ENCODE data around the gene SLC11A1.

The SLC11A1 gene

GRCh38 chr2:218360453-218360852 lies 21.6 kb upstream of the SLC11A1 start:
- no peak for DNase-seq
- Histone ChIP-seq H3K27ac (no peak overlapping the region), H3K36me3 (no peaks in the 10 kb centered on the region), H3K27me3 (ENCODE audit: insufficient read depth, low read depth, severe bottlenecking) (no peaks in the 10 kb centered on the region), H3K9me3 (ENCODE audit: severe bottlenecking) (no peaks in the 10 kb centered on the region), H3K4me3 (ENCODE audit: low read depth, low read length) (no peak overlapping the region)
- TF ChIP-seq CTCF (IDR thresholded peaks at IDR 0.05; ENCODE audit: low read depth, low read length): no peak

GRCh38 chr2:218362606-218363005 lies 19.5 kb upstream of the SLC11A1 start:
- no peak for TF ChIP-seq CTCF (IDR thresholded peaks at IDR 0.05; ENCODE audit: low read depth, low read length)
- Histone ChIP-seq H3K27ac (no peak overlapping the region), H3K9me3 (ENCODE audit: severe bottlenecking) (peaks cover 3% of the 10 kb centered on the region), H3K27me3 (ENCODE audit: insufficient read depth, low read depth, severe bottlenecking) (no peaks in the 10 kb centered on the region), H3K36me3 (no peaks in the 10 kb centered on the region), H3K4me3 (ENCODE audit: low read depth, low read length) (no peak overlapping the region)
- no peak for DNase-seq

- Histone ChIP-seq H3K27ac (no peak overlapping the region), H3K4me3 (ENCODE audit: low read depth, low read length) (no peak overlapping the region), H3K36me3 (no peaks in the 10 kb centered on the region), H3K9me3 (ENCODE audit: severe bottlenecking) (peaks cover 3% of the 10 kb centered on the region), H3K27me3 (ENCODE audit: insufficient read depth, low read depth, severe bottlenecking) (no peaks in the 10 kb centered on the region)
- DNase-seq: no peak
- TF ChIP-seq CTCF (IDR thresholded peaks at IDR 0.05; ENCODE audit: low read depth, low read length): no peak
Measured at GRCh38 chr2:218363736-218364135, 18.3 kb upstream of the SLC11A1 start.

- DNase-seq: no peak
- TF ChIP-seq CTCF (IDR thresholded peaks at IDR 0.05; ENCODE audit: low read depth, low read length): no peak
Measured at GRCh38 chr2:218364196-218364595, 17.9 kb upstream of the SLC11A1 start.

GRCh38 chr2:218366621-218367414 lies 15.3 kb upstream of the SLC11A1 start:
- no peak for TF ChIP-seq CTCF (IDR thresholded peaks at IDR 0.05; ENCODE audit: low read depth, low read length)
- Histone ChIP-seq H3K9me3 (ENCODE audit: severe bottlenecking) (peaks cover 3% of the 10 kb centered on the region), H3K27ac (no peak overlapping the region), H3K36me3 (no peaks in the 10 kb centered on the region), H3K4me3 (ENCODE audit: low read depth, low read length) (no peak overlapping the region), H3K27me3 (ENCODE audit: insufficient read depth, low read depth, severe bottlenecking) (no peaks in the 10 kb centered on the region)
- no peak for DNase-seq

More at GRCh38 chr2:218364196-218364595, 17.9 kb upstream of the SLC11A1 start:
- peaks cover 3% of the 10 kb centered on the region for H3K9me3 ChIP-seq (ENCODE audit: severe bottlenecking)
- no peak overlapping the region for H3K4me3 ChIP-seq (ENCODE audit: low read depth, low read length)
- H3K36me3 ChIP-seq: no peaks in the 10 kb centered on the region
- H3K27me3 ChIP-seq (ENCODE audit: insufficient read depth, low read depth, severe bottlenecking): no peaks in the 10 kb centered on the region
- H3K27ac ChIP-seq: no peak overlapping the region

All from WERI-Rb-1 (cell line).